Neutrophil (primary cell): Measurements from ENCODE around the gene CCDC106.

ENCODE experiments used
- H3K27ac ChIP-seq: fragments of 200-600 bp; sonication (generic); 2 replicates; pipeline ENCODE4 v1.5.1; 2016; ENCODE audit warnings: mild to moderate bottlenecking, moderate library complexity
- H3K27me3 ChIP-seq: fragments of 200-600 bp; sonication (generic); 2 replicates; pipeline ENCODE4 v1.6.0; 2016; ENCODE audit warnings: mild to moderate bottlenecking
- H3K36me3 ChIP-seq: fragments of 200-600 bp; sonication (generic); 2 replicates; pipeline ENCODE4 v1.5.1; 2017
- H3K4me1 ChIP-seq, 2 experiments: fragments of 200-600 bp in 1 of 2; sonication (generic) in 1 of 2; 1 replicate in 1 of 2; 2 replicates in 1 of 2; pipeline versions ENCODE4 v1.5.1 to v1.6.1; 2013 to 2016; ENCODE audit warnings: low read depth in 1 of 2, low read length in 1 of 2, mild to moderate bottlenecking in 1 of 2, moderate library complexity in 1 of 2; ENCODE audit not compliant: control insufficient read depth in 1 of 2, insufficient read depth in 1 of 2
- H3K4me3 ChIP-seq, 2 experiments: fragments of 200-600 bp in 1 of 2; sonication (generic) in 1 of 2; 1 replicate in 1 of 2; 2 replicates in 1 of 2; pipeline ENCODE4 v1.5.1; 2013 to 2016; ENCODE audit warnings: low read depth in 1 of 2, low read length in 1 of 2, mild to moderate bottlenecking in 1 of 2, moderate library complexity in 1 of 2
- H3K9me3 ChIP-seq: fragments of 200-600 bp; sonication (generic); 2 replicates; pipeline ENCODE4 v1.5.1; 2016
- CTCF ChIP-seq: fragments of 200-600 bp; sonication (generic); IDR thresholded peaks from 2 replicates; pipeline ENCODE4 v1.5.1; 2016; ENCODE audit warnings: antibody characterized with exemption

CCDC106 gene

GRCh38 chr19:55690769-55691545 lies 42.9 kb downstream of the CCDC106 start:
- TF ChIP-seq CTCF: no peak
- no peaks in the 10 kb centered on the region for H3K9me3 ChIP-seq
- H3K27ac ChIP-seq: no peak overlapping the region
- no peaks in the 10 kb centered on the region for H3K27me3 ChIP-seq
- peaks cover 100% of the 10 kb centered on the region for H3K36me3 ChIP-seq
- H3K4me1 ChIP-seq: no peaks in the 10 kb centered on the region
- H3K4me3 ChIP-seq: no peak overlapping the region

DNA sequence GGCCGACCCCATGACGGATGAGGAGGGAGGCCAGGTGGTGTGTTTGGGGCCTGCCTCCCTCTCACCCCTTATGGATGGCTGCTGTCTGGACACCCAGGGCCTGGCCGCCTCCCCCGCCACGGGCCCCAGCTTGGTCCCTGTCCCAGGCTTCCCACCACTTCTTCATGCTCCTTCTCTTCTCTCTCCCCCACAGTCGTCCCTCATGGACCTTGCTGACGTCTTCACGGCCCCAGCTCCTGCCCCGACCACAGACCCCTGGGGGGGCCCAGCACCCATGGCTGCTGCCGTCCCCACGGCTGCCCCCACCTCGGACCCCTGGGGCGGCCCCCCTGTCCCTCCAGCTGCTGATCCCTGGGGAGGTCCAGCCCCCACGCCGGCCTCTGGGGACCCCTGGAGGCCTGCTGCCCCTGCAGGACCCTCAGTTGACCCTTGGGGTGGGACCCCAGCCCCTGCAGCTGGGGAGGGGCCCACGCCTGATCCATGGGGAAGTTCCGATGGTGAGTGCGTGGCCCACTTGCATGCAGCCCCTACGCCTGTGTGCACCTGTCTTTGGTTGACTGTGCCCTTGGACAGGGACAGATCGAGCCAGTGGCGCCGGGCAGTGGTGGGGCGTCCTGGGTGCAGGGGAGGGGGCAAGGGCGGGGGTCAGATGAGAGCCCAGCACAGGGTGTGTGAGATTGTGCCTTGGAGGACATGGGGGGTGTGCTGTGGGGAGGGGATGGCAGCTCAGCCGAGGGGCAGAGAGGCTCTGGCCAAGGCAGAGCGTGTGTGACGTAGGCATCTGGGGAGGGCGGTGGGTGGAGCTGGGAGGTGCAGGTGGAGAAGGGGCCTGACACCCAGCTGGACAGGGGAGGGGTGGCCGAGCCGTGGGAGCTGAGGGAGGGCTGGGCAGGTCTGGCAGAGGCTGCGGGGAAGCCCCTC lies 43.8 kb downstream of the CCDC106 start:
- H3K4me1 ChIP-seq: no peaks in the 10 kb centered on the region
- H3K9me3 ChIP-seq: no peaks in the 10 kb centered on the region
- peaks cover 100% of the 10 kb centered on the region for H3K36me3 ChIP-seq
- H3K27me3 ChIP-seq: no peaks in the 10 kb centered on the region
- no peak overlapping the region for H3K4me3 ChIP-seq
- H3K27ac ChIP-seq: no peak overlapping the region
- no peak for TF ChIP-seq CTCF

DNA sequence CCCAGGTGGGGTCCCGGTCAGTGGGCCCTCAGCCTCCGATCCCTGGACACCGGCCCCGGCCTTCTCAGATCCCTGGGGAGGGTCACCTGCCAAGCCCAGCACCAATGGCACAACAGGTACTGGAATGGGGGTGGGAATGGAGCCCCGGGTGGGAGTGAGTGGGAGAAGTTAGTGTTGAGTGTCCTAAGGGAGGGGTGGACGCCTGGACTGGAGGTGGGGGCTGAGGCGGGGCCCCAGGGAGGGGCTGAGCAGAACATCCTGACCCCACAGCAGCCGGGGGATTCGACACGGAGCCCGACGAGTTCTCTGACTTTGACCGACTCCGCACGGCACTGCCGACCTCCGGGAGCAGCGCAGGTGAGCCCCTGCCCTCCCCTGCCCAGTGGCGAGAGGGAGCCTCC lies 44.7 kb downstream of the CCDC106 start:
- Histone ChIP-seq H3K4me3 (no peak overlapping the region), H3K27me3 (no peaks in the 10 kb centered on the region), H3K27ac (no peak overlapping the region), H3K9me3 (no peaks in the 10 kb centered on the region), H3K36me3 (peaks cover 100% of the 10 kb centered on the region), H3K4me1 (no peaks in the 10 kb centered on the region)
- no peak for TF ChIP-seq CTCF

- H3K36me3 ChIP-seq: peaks cover 100% of the 10 kb centered on the region
Measured at GRCh38 chr19:55693336-55693974, 45.4 kb downstream of the CCDC106 start.

More at GRCh38 chr19:55693336-55693974, 45.4 kb downstream of the CCDC106 start:
- no peaks in the 10 kb centered on the region for H3K9me3 ChIP-seq
- H3K27me3 ChIP-seq: no peaks in the 10 kb centered on the region
- no peak for TF ChIP-seq CTCF
- no peak overlapping the region for H3K4me3 ChIP-seq
- H3K4me1 ChIP-seq: no peaks in the 10 kb centered on the region
- no peak overlapping the region for H3K27ac ChIP-seq
